Esophagus muscularis mucosa (tissue), 4 donors: Measurements from ENCODE around the gene ZBTB7C. TPM values are rescaled to one million over a fixed set of nuclear protein-coding genes. Genes with fewer than 3 reads are reported as not detected.

ENCODE experiments used
- DNase-seq: peaks from one replicate; pipeline ENCODE4 v3.0.0-alpha.2; 2017; ENCODE audit errors: extremely low spot score
- H3K27ac ChIP-seq, 4 donors: fragments of 200-600 bp; sonication (generic); replicated peaks in 1 of 4; 1 replicate in 3 of 4; 2 replicates in 1 of 4; pipeline ENCODE4 v1.5.1; 2016 to 2019; ENCODE audit warnings: mild to moderate bottlenecking in 1 of 4
- H3K27me3 ChIP-seq, 4 donors: fragments of 200-600 bp; sonication (generic); one replicate each; pipeline versions ENCODE4 v1.5.1 to v1.6.0; 2016 to 2019
- H3K36me3 ChIP-seq, 4 donors: fragments of 200-600 bp; sonication (generic); one replicate each; pipeline ENCODE4 v1.5.1; 2016 to 2019
- H3K4me1 ChIP-seq, 4 donors: fragments of 200-600 bp; sonication (generic); one replicate each; pipeline ENCODE4 v1.5.1; 2016 to 2019
- H3K4me3 ChIP-seq, 4 donors: fragments of 200-600 bp; sonication (generic); 1 replicate in 2 of 4; 2 replicates in 2 of 4; pipeline ENCODE4 v1.5.1; 2016 to 2019; ENCODE audit warnings: mild to moderate bottlenecking in 4 of 4, moderate library complexity in 1 of 4
- H3K9me3 ChIP-seq, 4 donors: fragments of 200-600 bp; sonication (generic); 1 replicate in 3 of 4; 2 replicates in 1 of 4; pipeline ENCODE4 v1.5.1; 2016 to 2019
- CTCF ChIP-seq, 3 experiments: fragments of 200-600 bp in 2 of 3; fragments of 450-650 bp in 1 of 3; sonication (generic) in 2 of 3; IDR thresholded peaks; one replicate each; pipeline ENCODE4 v1.5.1; 2017 to 2019; ENCODE audit warnings: antibody characterized with exemption in 3 of 3, mild to moderate bottlenecking in 2 of 3, moderate library complexity in 1 of 3
- EP300 ChIP-seq: sonication (generic); formaldehyde crosslinking; IDR thresholded peaks from one replicate; pipeline ENCODE4 v1.6.1; 2017; ENCODE audit warnings: antibody characterized with exemption
- POLR2A ChIP-seq: fragments of 450-650 bp; IDR thresholded peaks from one replicate; pipeline ENCODE4 v1.6.1; 2017; ENCODE audit warnings: antibody characterized with exemption, moderate library complexity, mild to moderate bottlenecking, low read depth
- POLR2AphosphoS5 ChIP-seq, 2 donors: sonication (generic); formaldehyde crosslinking; IDR thresholded peaks; one replicate each; pipeline ENCODE4 v1.6.1; 2017; ENCODE audit warnings: antibody characterized with exemption in 2 of 2
- WGBS: methylation state at CpG from one replicate; pipeline ENCODE4 v1.1.5; 2018; 5-methylcytosine and 5-hydroxymethylcytosine counted together
- intact Hi-C: fragments of 100-400 bp; cut with DNase I; formaldehyde crosslinking; loops from one replicate; pipeline ENCODE4 v1.15.1; 2023
- total RNA-seq, 4 donors: library from RNA; depleted of rRNA; stranded (reverse); fragments of >200 nt; gene quantifications; one replicate each; pipeline versions ENCODE4 v1.1.0 to v1.2.1, GENCODE V29; 2016

ZBTB7C gene
- total RNA-seq, 4 donors from 2014 or later, result 6.3 to 13.2 (median 9.1) TPM

DNA sequence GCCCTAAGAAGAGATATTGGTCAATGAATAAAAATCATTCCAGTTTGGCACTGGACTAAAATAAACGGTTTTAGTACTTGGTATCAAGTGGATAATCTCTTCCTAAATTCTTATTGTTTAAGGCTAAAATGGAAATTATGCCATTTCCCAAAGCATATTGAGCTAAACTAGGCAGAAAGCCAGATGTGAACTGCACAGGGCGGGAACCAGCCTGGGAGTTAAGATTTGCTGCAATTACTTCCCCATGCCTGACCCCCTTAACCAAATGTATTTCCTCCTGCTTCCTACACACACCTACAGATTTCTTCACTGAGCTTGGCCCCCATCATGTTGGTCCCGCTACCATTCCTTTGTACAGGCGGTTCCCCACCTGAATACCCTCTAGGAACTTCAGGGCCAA lies 12.2 kb downstream of the ZBTB7C start:
- WGBS, result 72% methylated on average over 4 of the region's 4 CpGs
- no peak for DNase-seq
- Histone ChIP-seq H3K36me3 (no peaks in the 10 kb centered on the region), H3K9me3 (no peaks in the 10 kb centered on the region), H3K4me1 (peaks cover 13 to 27% (median 24%) of the 10 kb centered on the region in 4 donors), H3K27me3 (peaks cover 0 to 15% (median 0%) of the 10 kb centered on the region in 4 donors), H3K4me3 (no peak overlapping the region), H3K27ac (no peak overlapping the region)
- no peak for TF ChIP-seq EP300
- no peak for TF ChIP-seq POLR2AphosphoS5 (IDR thresholded peaks at IDR 0.05)
- intact Hi-C loops, result no loop called here

DNA sequence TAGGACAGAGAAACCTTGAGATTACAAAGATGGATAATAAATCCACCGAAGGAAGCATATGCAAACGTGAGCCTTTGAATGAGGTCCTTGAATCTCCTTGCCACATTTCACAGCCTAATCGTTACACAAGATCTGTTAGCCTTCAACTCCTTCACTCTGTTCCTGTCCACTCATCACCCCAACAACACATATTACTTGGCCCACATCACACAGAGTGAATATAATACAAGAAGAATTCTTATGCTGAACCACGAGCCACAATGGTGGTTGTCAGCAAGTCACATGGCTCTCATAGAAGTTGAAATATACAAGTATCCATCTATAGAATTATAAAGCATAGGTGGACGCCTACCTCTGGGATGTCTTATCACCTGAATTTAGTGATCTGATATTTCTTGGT lies 12.6 kb downstream of the ZBTB7C start:
- intact Hi-C loops, result no loop called here
- H3K27ac ChIP-seq, result no peak overlapping the region
- 84% methylated on average over 5 of the region's 5 CpGs for WGBS
- peaks cover 0 to 15% (median 0%) of the 10 kb centered on the region in 4 donors for H3K27me3 ChIP-seq
- no peak for TF ChIP-seq POLR2A
- TF ChIP-seq EP300, result no peak
- TF ChIP-seq CTCF (IDR thresholded peaks at IDR 0.05), result no peak
- TF ChIP-seq POLR2AphosphoS5 (IDR thresholded peaks at IDR 0.05), result no peak
- no peaks in the 10 kb centered on the region for H3K36me3 ChIP-seq
- peaks cover 16 to 31% (median 29%) of the 10 kb centered on the region in 4 donors for H3K4me1 ChIP-seq
- no peak overlapping the region for H3K4me3 ChIP-seq
- H3K9me3 ChIP-seq, result no peaks in the 10 kb centered on the region
- DNase-seq, result no peak

DNA sequence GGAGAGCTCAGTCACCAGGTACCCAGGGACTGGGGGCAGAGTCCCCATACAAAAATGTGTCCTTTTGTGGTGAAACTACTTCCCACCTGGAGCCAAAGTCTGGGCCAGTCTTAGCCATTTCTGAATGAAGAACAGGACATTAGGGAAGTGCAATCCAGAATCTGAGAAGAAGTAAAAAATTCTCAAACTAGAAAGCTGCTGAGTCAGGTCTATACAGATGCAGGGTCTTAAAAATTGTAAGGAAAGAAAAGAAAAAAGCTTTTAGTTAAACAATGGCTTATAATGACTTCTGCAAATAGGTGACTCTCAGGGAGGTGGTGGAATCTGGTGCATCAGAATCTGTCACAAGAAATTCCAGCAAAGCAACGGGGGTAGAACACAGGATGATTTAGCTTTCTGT lies 13.5 kb downstream of the ZBTB7C start:
- 70% methylated on average over 1 of the region's 1 CpG for WGBS
- H3K4me3 ChIP-seq, result no peak overlapping the region
- H3K4me1 ChIP-seq, result peaks cover 16 to 34% (median 30%) of the 10 kb centered on the region in 4 donors
- H3K36me3 ChIP-seq, result no peaks in the 10 kb centered on the region
- TF ChIP-seq POLR2A, result no peak
- no peak for TF ChIP-seq CTCF (IDR thresholded peaks at IDR 0.05)
- TF ChIP-seq EP300, result no peak
- TF ChIP-seq POLR2AphosphoS5 (IDR thresholded peaks at IDR 0.05), result no peak
- no peak overlapping the region for H3K27ac ChIP-seq
- no peak for DNase-seq
- H3K27me3 ChIP-seq, result peaks cover 0 to 15% (median 0%) of the 10 kb centered on the region in 4 donors
- no peaks in the 10 kb centered on the region for H3K9me3 ChIP-seq
- intact Hi-C loops, result no loop called here

DNA sequence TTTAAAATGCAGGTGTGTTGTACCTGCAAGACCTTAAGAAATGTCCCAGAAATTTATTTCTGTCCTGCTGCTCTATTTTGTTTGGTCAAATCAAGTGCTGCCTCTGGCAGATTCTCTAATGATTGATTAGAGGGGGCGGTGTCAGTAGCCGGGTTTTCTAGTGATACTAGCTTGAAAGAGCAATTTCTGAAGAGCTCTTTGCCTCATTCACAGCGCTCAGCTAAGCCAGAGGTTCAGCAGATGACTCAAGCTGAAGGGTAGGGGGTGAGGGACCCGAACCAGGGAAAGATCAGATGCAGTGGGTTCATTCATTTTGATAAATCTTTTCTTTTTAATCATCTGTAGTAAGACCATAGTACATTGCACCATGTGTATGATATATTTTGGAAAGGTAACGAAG lies 15.0 kb downstream of the ZBTB7C start:
- 84% methylated on average over 5 of the region's 5 CpGs for WGBS
- TF ChIP-seq CTCF (IDR thresholded peaks at IDR 0.05) (no peak), EP300 (no peak), POLR2A (no peak)
- Histone ChIP-seq H3K9me3 (no peaks in the 10 kb centered on the region), H3K27ac (no peak overlapping the region), H3K4me3 (no peak overlapping the region), H3K27me3 (peaks cover 0 to 15% (median 0%) of the 10 kb centered on the region in 4 donors), H3K4me1 (peaks cover 16 to 37% (median 30%) of the 10 kb centered on the region in 4 donors), H3K36me3 (no peaks in the 10 kb centered on the region)
- DNase-seq, result no peak
- intact Hi-C loops, result no loop called here

GRCh38 chr18:48393776-48394175 lies 15.4 kb downstream of the ZBTB7C start:
- H3K9me3 ChIP-seq, result no peaks in the 10 kb centered on the region
- H3K4me3 ChIP-seq, result no peak overlapping the region
- 88% methylated on average over 1 of the region's 1 CpG for WGBS
- DNase-seq, result no peak
- H3K27ac ChIP-seq, result no peak overlapping the region
- peaks cover 0 to 15% (median 0%) of the 10 kb centered on the region in 4 donors for H3K27me3 ChIP-seq
- intact Hi-C loops, result no loop called here
- TF ChIP-seq EP300 (no peak), POLR2AphosphoS5 (IDR thresholded peaks at IDR 0.05) (no peak), CTCF (IDR thresholded peaks at IDR 0.05) (no peak)
- peaks cover 16 to 37% (median 33%) of the 10 kb centered on the region in 4 donors for H3K4me1 ChIP-seq
- H3K36me3 ChIP-seq, result no peaks in the 10 kb centered on the region
